Endodermal cell (in vitro differentiated cells): Measurements from ENCODE around the gene NHEJ1. TPM values are rescaled to one million over a fixed set of nuclear protein-coding genes. Genes with fewer than 3 reads are reported as not detected.
"Not testable (repeated sequence)": the region's sequence is repeated elsewhere in the genome, so short reads cannot be mapped to it uniquely, and the experiment has no call there.

Experiments
- DNase-seq: peaks from one replicate; pipeline ENCODE4 v3.0.0-alpha.2; 2017
- H3K27ac ChIP-seq: 2 replicates; pipeline ENCODE4 v1.5.1; 2013; ENCODE audit warnings: mild to moderate bottlenecking, low read depth, low read length, moderate library complexity
- H3K27me3 ChIP-seq: 2 replicates; pipeline ENCODE4 v1.6.1; 2013; ENCODE audit warnings: mild to moderate bottlenecking, low read length, moderate library complexity; ENCODE audit not compliant: insufficient read depth, control insufficient read depth, poor library complexity, severe bottlenecking
- H3K36me3 ChIP-seq: 2 replicates; pipeline ENCODE4 v1.7.0; 2013; ENCODE audit warnings: mild to moderate bottlenecking, low read length, moderate library complexity; ENCODE audit not compliant: control insufficient read depth, insufficient read depth
- H3K4me1 ChIP-seq: one replicate; pipeline ENCODE4 v1.7.0; 2013; ENCODE audit warnings: low read length; ENCODE audit not compliant: control insufficient read depth, insufficient read depth
- H3K4me3 ChIP-seq: 2 replicates; pipeline ENCODE4 v1.5.1; 2013; ENCODE audit warnings: mild to moderate bottlenecking, low read length, moderate library complexity
- H3K9ac ChIP-seq: 2 replicates; pipeline ENCODE4 v1.6.1; 2013; ENCODE audit warnings: mild to moderate bottlenecking, low read length, moderate library complexity; ENCODE audit not compliant: poor library complexity, severe bottlenecking; ENCODE audit errors: extremely low read depth
- H3K9me3 ChIP-seq: 2 replicates; pipeline ENCODE4 v1.6.1; 2013; ENCODE audit warnings: mild to moderate bottlenecking, low read length, moderate library complexity; ENCODE audit not compliant: control insufficient read depth
- H3K27ac Mint-ChIP-seq: 2 replicates; pipeline ENCODE4 v1.8.0; 2020; ENCODE audit warnings: mixed read lengths
- H3K27me3 Mint-ChIP-seq: 2 replicates; pipeline ENCODE4 v1.8.0; 2021; ENCODE audit warnings: mild to moderate bottlenecking, mixed read lengths; ENCODE audit not compliant: insufficient read depth
- H3K36me3 Mint-ChIP-seq: 2 replicates; pipeline ENCODE4 v1.8.0; 2020; ENCODE audit warnings: low read depth, mixed read lengths
- H3K4me1 Mint-ChIP-seq: 2 replicates; pipeline ENCODE4 v1.8.0; 2020; ENCODE audit warnings: mixed read lengths
- H3K4me3 Mint-ChIP-seq: 2 replicates; pipeline ENCODE4 v1.8.0; 2020; ENCODE audit warnings: mild to moderate bottlenecking, moderate library complexity, mixed read lengths
- H3K9me3 Mint-ChIP-seq: 2 replicates; pipeline ENCODE4 v1.8.0; 2020; ENCODE audit warnings: mild to moderate bottlenecking, mixed read lengths
- WGBS, 2 experiments: methylation state at CpG; one replicate each; pipeline versions ENCODE4 v1.1.5 to v1.1.7; 2013; ENCODE audit warnings: missing lambda C conversion rate in 2 of 2, mixed read lengths in 1 of 2; ENCODE audit not compliant: insufficient coverage in 1 of 2, insufficient read length in 1 of 2; 5-methylcytosine and 5-hydroxymethylcytosine counted together
- total RNA-seq, 2 donors: library from RNA; stranded (reverse); fragmentation: NEBNext Ultra II Directional in 1 of 2; extraction: Animal tissue kit (Norgen Biotek cat#: 25700) in 1 of 2; gene quantifications; 2 replicates in 1 of 2; 3 replicates in 1 of 2; pipeline ENCODE4 v1.2.1, GENCODE V29; 2021
- TF ChIP-seq, protein P1 (sequence below): fragments of 200-600 bp; sonication (generic); conservative IDR thresholded peaks from 2 replicates; pipeline ENCODE4 v1.5.0; 2021; ENCODE audit warnings: antibody characterized with exemption, mild to moderate bottlenecking

NHEJ1 gene
- total RNA-seq, 2 donors from 2014 or later: 16.2 to 27.4 TPM

DNA sequence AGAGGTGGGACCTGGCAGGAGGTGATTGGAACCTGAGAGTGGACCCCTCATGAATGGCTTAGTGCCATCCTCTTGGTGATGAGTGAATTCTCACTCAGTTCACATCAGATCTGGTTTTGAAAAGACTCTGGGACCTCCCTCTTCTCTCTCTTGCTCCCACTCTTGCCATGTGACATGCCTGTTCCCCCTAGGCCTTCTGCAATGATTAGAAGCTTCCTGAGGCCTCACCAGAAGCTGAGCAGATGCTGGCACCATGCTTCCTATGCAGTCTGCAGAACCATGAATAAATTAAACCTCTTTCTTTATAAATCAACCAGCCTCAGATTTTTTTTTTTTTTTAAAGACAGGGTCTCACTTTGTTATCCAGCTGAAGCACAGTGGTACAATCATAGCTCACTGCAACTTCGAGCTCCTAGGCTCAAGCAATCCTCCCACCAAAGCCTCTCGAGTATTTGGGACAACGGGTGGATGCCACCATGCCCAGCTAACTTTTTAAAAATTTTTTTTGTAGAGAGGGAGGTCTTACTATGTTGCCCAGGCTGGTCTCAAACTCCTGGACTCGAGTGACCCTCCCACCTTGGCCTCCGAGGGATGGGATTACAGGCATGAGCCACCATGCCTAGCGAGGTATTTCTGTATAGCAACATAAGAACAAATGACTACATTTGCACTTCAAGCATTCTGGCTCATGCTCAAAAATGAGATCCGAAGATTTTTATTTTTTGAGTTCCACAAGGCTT, 44.0 kb upstream of the NHEJ1 start:
- H3K4me1 Mint-ChIP-seq: peaks cover 6% of the 10 kb centered on the region
- no peaks in the 10 kb centered on the region for H3K4me1 ChIP-seq
- peaks cover 9% of the 10 kb centered on the region for H3K27me3 Mint-ChIP-seq
- H3K36me3 ChIP-seq: peaks cover 19% of the 10 kb centered on the region
- H3K9ac ChIP-seq: no peak overlapping the region
- no peak overlapping the region for H3K4me3 ChIP-seq
- WGBS, 2 experiments: 87 to 92% methylated on average over 5 to 7 of the region's 7 CpGs
- no peaks in the 10 kb centered on the region for H3K9me3 ChIP-seq
- no peak overlapping the region for H3K27ac Mint-ChIP-seq
- no peak overlapping the region for H3K27ac ChIP-seq
- peaks cover 13% of the 10 kb centered on the region for H3K36me3 Mint-ChIP-seq
- no peaks in the 10 kb centered on the region for H3K27me3 ChIP-seq
- peaks cover 13% of the 10 kb centered on the region for H3K9me3 Mint-ChIP-seq
- TF ChIP-seq, protein P1, sequence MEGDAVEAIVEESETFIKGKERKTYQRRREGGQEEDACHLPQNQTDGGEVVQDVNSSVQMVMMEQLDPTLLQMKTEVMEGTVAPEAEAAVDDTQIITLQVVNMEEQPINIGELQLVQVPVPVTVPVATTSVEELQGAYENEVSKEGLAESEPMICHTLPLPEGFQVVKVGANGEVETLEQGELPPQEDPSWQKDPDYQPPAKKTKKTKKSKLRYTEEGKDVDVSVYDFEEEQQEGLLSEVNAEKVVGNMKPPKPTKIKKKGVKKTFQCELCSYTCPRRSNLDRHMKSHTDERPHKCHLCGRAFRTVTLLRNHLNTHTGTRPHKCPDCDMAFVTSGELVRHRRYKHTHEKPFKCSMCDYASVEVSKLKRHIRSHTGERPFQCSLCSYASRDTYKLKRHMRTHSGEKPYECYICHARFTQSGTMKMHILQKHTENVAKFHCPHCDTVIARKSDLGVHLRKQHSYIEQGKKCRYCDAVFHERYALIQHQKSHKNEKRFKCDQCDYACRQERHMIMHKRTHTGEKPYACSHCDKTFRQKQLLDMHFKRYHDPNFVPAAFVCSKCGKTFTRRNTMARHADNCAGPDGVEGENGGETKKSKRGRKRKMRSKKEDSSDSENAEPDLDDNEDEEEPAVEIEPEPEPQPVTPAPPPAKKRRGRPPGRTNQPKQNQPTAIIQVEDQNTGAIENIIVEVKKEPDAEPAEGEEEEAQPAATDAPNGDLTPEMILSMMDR: no peak
- H3K4me3 Mint-ChIP-seq: no peak overlapping the region
- DNase-seq: no peak

DNA sequence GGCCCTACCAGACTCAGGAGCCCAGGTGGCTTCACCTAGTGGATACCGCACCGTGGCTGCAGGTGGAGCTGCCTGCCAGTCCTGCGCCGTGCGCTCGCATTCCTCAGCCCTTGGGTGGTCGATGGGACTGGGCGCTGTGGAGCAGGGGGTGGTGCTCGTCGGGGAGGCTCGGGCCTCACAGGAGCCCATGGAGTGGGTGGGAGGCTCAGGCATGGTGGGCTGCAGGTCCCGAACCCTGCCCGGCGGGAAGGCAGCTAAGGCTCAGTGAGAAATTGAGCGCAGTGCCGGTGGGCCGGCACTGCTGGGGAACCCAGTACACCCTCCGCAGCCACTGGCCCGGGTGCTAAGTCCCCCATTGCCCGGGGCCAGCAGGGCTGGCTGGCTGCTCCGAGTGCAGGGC, 40.7 kb upstream of the NHEJ1 start:
- Mint-ChIP-seq H3K9me3 (peaks cover 13% of the 10 kb centered on the region), H3K27me3 (peaks cover 11% of the 10 kb centered on the region)
- H3K36me3 ChIP-seq, H3K9me3 ChIP-seq, H3K4me1 ChIP-seq, H3K27ac Mint-ChIP-seq, H3K4me3 Mint-ChIP-seq, DNase-seq, H3K9ac ChIP-seq, H3K36me3 Mint-ChIP-seq, H3K4me1 Mint-ChIP-seq, H3K27ac ChIP-seq, H3K4me3 ChIP-seq, H3K27me3 ChIP-seq: not testable (repeated sequence)
- WGBS, 2 experiments: 75 to 91% methylated on average over 4 to 18 of the region's 21 CpGs

DNA sequence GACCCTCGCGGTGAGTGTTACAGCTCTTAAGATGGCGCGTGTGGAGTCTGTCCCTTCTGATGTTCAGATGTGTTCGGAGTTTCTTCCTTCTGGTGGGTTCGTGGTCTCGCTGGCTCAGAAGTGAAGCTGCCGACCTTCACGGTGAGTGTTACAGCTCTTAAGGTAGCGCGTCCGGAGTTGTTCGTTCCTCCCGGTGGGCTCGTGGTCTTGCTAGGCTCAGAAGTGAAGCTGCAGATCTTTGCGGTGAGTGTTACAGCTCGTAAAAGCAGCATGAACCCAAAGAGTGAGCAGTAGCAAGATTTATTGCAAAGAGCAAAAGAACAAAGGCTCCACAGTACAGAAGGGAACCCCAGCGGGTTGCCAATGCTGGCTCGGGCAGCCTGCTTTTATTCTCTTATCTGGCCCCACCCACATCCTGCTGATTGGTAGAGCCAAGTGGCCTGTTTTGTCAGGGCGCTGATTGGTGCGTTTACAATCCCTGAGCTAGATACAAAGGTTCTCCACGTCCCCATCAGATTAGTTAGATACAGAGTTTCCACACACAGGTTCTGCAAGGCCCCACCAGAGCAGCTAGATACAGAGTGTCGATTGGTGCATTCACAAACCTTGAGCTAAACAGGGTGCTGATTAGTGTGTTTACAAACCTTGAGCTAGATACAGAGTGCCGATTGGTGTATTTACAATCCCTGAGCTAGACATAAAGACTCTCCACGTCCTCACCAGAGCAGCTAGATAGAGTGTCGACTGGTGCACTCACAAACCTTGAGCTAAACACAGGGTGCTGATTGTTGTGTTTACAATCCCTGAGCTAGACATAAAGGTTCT, 40.1 kb upstream of the NHEJ1 start:
- H3K4me3 Mint-ChIP-seq, H3K9me3 ChIP-seq, H3K4me1 Mint-ChIP-seq, DNase-seq, H3K27ac Mint-ChIP-seq, H3K4me1 ChIP-seq, H3K36me3 ChIP-seq, H3K27me3 ChIP-seq, H3K9ac ChIP-seq, H3K27ac ChIP-seq, H3K4me3 ChIP-seq, H3K36me3 Mint-ChIP-seq: not testable (repeated sequence)
- H3K27me3 Mint-ChIP-seq: peaks cover 11% of the 10 kb centered on the region
- peaks cover 13% of the 10 kb centered on the region for H3K9me3 Mint-ChIP-seq
- WGBS, 2 experiments: 93 to 94% methylated on average over 11 to 26 of the region's 26 CpGs

DNA sequence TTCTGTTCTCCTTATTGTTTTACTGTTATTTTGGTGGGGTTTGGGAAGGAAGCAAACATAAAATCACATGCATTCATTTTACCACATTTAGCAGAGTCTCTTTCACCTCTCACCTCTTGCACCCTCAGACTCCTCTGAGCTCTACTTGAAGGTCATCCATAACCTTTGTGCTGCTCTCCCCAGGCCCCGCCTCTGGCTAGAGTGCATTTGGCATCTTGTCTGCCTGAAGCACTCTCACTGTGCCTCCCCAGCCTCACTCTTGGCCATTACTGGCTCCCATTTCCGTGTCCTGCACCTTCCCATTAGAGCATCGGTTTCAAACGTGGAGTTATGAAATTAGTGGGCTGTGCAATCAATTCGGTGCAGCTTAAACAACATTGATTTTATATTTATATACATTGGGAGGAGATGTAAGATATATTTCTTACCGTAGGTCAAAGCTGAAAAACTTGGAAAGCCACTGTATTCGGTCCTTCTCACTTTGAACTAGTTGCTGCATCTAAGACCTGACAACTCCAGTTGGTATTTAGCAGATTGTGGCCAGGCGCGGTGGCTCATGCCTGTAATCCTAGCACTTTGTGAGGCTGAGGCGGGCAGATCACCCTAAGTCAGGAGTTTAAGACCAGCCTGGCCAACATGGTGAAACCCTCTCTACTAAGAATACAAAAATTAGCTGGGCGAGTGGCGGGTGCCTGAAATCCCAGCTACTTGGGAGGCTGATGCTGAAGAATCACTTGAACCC, 39.0 kb upstream of the NHEJ1 start:
- Mint-ChIP-seq H3K36me3 (no peaks in the 10 kb centered on the region), H3K27ac (no peak overlapping the region), H3K4me3 (no peak overlapping the region), H3K27me3 (peaks cover 11% of the 10 kb centered on the region), H3K4me1 (no peaks in the 10 kb centered on the region), H3K9me3 (peaks cover 13% of the 10 kb centered on the region)
- no peak overlapping the region for H3K9ac ChIP-seq
- 84 to 92% methylated on average over 6 to 11 of the region's 12 CpGs for WGBS, 2 experiments
- no peaks in the 10 kb centered on the region for H3K9me3 ChIP-seq
- H3K36me3 ChIP-seq: no peaks in the 10 kb centered on the region
- H3K4me1 ChIP-seq: no peaks in the 10 kb centered on the region
- no peak overlapping the region for H3K4me3 ChIP-seq
- no peak for DNase-seq
- H3K27ac ChIP-seq: no peak overlapping the region
- TF ChIP-seq, protein P1: no peak
- peaks cover 5% of the 10 kb centered on the region for H3K27me3 ChIP-seq
